ENCODE results near the gene BRI3. TPM values are rescaled to one million over a fixed set of nuclear protein-coding genes. Genes with fewer than 3 reads are reported as not detected.

The BRI3 gene
- total RNA-seq, 6 experiments from 2014 or later = 34.7 to 160 (median 137) TPM

DNA sequence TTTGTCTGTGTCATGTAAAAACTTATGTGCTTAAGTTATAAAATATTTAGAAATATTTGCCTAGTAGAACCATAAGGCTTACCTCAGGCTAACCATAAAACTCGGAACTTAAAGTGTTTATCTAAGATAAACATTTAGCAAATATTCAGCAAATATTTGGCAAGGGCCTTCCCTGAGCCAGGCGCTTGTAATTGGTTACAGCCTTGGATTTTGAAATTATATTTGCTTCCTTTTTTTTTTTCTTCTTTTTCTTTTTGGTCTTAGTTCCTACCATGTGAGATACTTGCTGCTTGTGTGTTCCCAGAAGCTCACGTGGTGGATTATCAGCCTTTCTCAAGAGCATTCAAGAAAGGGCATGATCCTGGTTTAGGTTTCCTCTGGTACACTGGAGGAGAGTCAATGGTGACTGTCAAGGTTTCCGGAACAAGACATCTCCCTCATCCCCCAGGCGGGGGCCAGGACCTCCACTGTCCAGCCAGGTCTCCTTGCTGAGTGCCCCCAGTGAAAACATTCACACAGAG, 5.2 kb upstream of the BRI3 start:
- intact Hi-C loops (cut with DNase I) = no loop called here

DNA sequence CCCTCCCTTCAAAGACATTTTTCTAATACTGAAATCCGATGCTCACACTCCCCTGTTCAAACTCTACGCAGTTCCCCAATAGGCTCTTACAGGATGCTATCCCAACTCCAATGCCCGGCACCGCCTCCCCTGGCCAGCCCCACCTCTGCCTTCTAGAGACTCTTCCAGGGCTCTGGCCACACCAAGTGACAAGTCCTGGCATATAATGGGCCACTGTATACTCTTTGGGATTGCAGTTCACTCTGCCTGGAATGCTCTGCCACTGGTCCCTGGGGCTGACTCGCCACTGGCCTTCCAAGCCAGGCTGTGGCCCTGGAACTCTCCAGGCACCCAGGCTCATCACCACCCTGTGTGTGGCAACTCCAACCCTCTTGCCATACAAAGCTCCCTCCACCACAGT, 3.1 kb upstream of the BRI3 start:
- no peak for TF ChIP-seq POLR2A (IDR thresholded peaks at IDR 0.05)
- peaks cover 0 to 32% (median 11%) of the 10 kb centered on the region in 4 donors for H3K4me1 ChIP-seq
- peak overlapping the region in 1 of 3 donors; percentile 33 for H3K27ac ChIP-seq
- no peaks in the 10 kb centered on the region for H3K9me3 ChIP-seq
- DNase-seq (no peak), ATAC-seq (no peak)
- H3K4me3 ChIP-seq = no peak overlapping the region
- intact Hi-C loops (cut with DNase I) = no loop called here
- no peaks in the 10 kb centered on the region for H3K36me3 ChIP-seq
- 95% methylated on average over 3 of the region's 5 CpGs for WGBS (ENCODE audit: insufficient coverage, low coverage, low lambda C conversion rate, missing lambda C conversion rate)
- H3K27me3 ChIP-seq = no peaks in the 10 kb centered on the region

More for the DNA sequence above, 5.2 kb upstream of the BRI3 start:
- H3K4me3 ChIP-seq = no peak overlapping the region
- ATAC-seq (peak; percentile 9 to 49 (median 36)), DNase-seq (no peak)
- H3K27me3 ChIP-seq = no peaks in the 10 kb centered on the region
- H3K4me1 ChIP-seq = peaks cover 0 to 25% (median 10%) of the 10 kb centered on the region in 4 donors
- 26% methylated on average over 5 of the region's 5 CpGs for WGBS (ENCODE audit: insufficient coverage, low coverage, low lambda C conversion rate, missing lambda C conversion rate)
- H3K27ac ChIP-seq = peak overlapping the region in 2 of 3 donors; percentile 57 to 59
- no peaks in the 10 kb centered on the region for H3K9me3 ChIP-seq
- H3K36me3 ChIP-seq = no peaks in the 10 kb centered on the region
- TF ChIP-seq, protein P1, sequence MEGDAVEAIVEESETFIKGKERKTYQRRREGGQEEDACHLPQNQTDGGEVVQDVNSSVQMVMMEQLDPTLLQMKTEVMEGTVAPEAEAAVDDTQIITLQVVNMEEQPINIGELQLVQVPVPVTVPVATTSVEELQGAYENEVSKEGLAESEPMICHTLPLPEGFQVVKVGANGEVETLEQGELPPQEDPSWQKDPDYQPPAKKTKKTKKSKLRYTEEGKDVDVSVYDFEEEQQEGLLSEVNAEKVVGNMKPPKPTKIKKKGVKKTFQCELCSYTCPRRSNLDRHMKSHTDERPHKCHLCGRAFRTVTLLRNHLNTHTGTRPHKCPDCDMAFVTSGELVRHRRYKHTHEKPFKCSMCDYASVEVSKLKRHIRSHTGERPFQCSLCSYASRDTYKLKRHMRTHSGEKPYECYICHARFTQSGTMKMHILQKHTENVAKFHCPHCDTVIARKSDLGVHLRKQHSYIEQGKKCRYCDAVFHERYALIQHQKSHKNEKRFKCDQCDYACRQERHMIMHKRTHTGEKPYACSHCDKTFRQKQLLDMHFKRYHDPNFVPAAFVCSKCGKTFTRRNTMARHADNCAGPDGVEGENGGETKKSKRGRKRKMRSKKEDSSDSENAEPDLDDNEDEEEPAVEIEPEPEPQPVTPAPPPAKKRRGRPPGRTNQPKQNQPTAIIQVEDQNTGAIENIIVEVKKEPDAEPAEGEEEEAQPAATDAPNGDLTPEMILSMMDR (IDR thresholded peaks at IDR 0.05) = no peak
- TF ChIP-seq POLR2A (IDR thresholded peaks at IDR 0.05) = no peak

DNA sequence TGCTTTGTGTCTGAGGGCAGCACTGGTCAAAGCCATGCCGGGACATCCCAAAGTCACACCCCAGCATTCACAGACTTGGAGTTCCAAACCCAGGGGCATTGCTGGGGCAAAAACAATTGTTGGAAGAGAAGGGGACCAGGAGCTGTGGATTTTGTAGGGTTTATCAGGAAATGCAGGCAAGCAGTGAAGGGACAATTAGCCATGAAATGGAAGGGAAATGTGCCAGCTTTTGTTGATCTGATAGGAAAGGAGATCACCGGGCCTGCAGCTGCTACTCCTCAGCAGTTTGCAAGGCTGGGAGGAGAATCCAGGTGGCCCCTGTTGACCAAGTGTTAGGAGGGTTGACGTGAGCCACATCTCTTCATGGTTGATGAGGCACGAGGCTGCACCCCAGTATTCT, 2.5 kb upstream of the BRI3 start:
- Histone ChIP-seq H3K27me3 (no peaks in the 10 kb centered on the region), H3K4me1 (peaks cover 0 to 37% (median 14%) of the 10 kb centered on the region in 4 donors), H3K4me3 (no peak overlapping the region), H3K27ac (peak overlapping the region in 1 of 3 donors; percentile 33), H3K36me3 (no peaks in the 10 kb centered on the region), H3K9me3 (no peaks in the 10 kb centered on the region)
- ATAC-seq = no peak
- intact Hi-C loops (cut with DNase I) = no loop called here
- 53% methylated on average over 2 of the region's 4 CpGs for WGBS (ENCODE audit: insufficient coverage, low coverage, low lambda C conversion rate, missing lambda C conversion rate)
- TF ChIP-seq, protein P1 (IDR thresholded peaks at IDR 0.05) = no peak
- TF ChIP-seq POLR2A (IDR thresholded peaks at IDR 0.05) = no peak
- no peak for DNase-seq

DNA sequence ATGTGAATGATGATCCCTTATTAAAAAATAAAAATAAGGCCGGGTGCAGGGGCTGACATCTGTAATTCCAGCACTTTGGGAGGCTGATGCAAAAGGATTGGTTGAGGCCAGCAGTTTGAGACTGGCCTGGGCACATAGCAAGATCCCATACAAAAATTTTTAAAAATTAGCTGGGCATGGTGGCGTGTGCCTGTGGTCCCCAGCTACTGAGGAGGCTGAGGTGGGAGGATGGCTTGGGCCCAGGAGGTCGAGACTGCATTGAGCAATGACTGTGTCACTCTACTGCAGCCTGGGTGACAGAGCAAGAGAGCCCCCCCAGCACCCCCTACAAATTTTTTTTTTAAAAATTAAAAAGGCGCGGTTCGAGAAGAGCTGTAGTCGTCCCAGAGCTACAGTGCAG, 1.2 kb upstream of the BRI3 start:
- ATAC-seq (no peak), DNase-seq (no peak)
- TF ChIP-seq, protein P1 (IDR thresholded peaks at IDR 0.05) = no peak
- TF ChIP-seq POLR2A (IDR thresholded peaks at IDR 0.05) = no peak
- H3K36me3 ChIP-seq = no peaks in the 10 kb centered on the region
- no peaks in the 10 kb centered on the region for H3K27me3 ChIP-seq
- no peaks in the 10 kb centered on the region for H3K9me3 ChIP-seq
- peaks cover 0 to 51% (median 20%) of the 10 kb centered on the region in 4 donors for H3K4me1 ChIP-seq
- peak overlapping the region; percentile 47 to 82 (median 47) for H3K4me3 ChIP-seq
- WGBS (ENCODE audit: insufficient coverage, low coverage, low lambda C conversion rate, missing lambda C conversion rate) = 36% methylated on average over 6 of the region's 7 CpGs
- intact Hi-C loops (cut with DNase I) = no loop called here
- peak overlapping the region; percentile 83 to 98 (median 95) for H3K27ac ChIP-seq

DNA sequence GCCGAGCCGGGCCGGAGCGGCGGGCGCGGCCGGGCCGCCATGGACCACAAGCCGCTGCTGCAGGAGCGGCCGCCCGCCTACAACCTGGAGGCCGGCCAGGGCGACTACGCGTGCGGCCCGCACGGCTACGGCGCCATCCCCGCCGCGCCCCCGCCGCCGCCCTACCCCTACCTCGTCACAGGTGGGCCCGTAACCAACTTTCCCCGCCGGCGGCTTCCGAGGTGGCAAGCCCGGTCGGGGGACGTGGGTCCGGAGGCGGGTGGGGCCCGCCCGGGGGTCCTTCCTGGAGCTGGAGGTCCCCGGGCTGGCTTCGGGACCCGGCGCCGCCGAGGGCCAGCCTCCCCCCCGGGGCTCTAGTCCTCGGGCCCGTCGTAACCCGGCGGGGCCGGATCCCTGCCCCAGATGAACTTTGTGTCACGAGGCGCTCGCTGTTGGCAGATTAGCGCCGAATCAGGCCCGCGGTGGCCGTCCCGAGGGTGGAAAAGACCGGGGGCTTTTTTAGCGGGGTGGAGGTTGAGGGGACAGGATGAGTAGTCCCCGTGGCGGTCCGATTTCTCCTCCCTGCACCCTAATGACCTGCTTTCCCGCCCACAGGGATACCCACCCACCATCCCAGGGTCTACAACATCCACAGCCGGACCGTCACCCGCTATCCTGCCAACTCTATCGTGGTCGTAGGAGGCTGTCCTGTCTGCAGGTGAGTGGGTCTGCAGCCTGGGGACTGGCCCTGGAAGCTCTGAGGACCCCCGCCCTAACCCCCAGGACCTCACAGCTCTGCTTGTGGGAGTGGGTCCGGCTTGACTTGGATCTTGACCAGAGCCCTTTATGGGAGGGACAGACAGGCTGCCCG, 496 bp downstream of the BRI3 start:
- peaks cover 0 to 56% (median 19%) of the 10 kb centered on the region in 4 donors for H3K4me1 ChIP-seq

More for the DNA sequence above, 496 bp downstream of the BRI3 start:
- TF ChIP-seq, protein P1 (IDR thresholded peaks at IDR 0.05) = no peak
- peak; percentile 12 for TF ChIP-seq POLR2A (IDR thresholded peaks at IDR 0.05)
- peak in 1 of 4 donors; percentile 1 for ATAC-seq
- Histone ChIP-seq H3K4me3 (peak overlapping the region; percentile 63 to 90 (median 82)), H3K27ac (peak overlapping the region; percentile 95 to 98 (median 98)), H3K27me3 (no peaks in the 10 kb centered on the region), H3K9me3 (no peaks in the 10 kb centered on the region), H3K36me3 (no peaks in the 10 kb centered on the region)
- intact Hi-C loops (cut with DNase I) = no loop called here
- WGBS (ENCODE audit: insufficient coverage, low coverage, low lambda C conversion rate, missing lambda C conversion rate) = no CpG with 5 or more reads among the region's 77 CpGs
- DNase-seq = peak; percentile 57 to 75 (median 73)
